HS-5 (cell line): Measurements from ENCODE around the gene TPSG1.
"Not testable (repeated sequence)": the region's sequence is repeated elsewhere in the genome, so short reads cannot be mapped to it uniquely, and the experiment has no call there.

Source experiments
- DNase-seq: peaks from one replicate; pipeline ENCODE4 v3.0.0-alpha.2; 2012; ENCODE audit warnings: low read depth

TPSG1 gene

GRCh38 chr16:1215574-1216295 is 9.3 kb downstream of the TPSG1 start:
- DNase-seq: no peak

DNA sequence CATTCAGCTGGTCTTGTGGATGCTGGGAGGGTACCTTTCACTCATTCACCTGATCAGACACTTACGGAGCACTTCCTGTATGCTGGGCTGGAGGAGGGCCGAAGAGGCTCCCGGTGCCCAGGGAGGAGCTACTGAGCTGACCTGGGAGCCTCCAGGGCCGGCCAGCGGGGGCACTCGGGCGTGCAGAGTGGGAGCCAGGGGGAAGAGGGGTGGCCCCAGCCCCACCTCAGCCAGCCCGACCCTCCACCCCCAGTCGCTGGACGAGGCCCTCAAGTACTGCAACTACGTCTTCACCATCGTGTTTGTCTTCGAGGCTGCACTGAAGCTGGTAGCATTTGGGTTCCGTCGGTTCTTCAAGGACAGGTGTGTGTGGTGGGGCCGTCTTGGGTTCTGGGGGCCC is 10.3 kb downstream of the TPSG1 start:
- no peak for DNase-seq

DNA sequence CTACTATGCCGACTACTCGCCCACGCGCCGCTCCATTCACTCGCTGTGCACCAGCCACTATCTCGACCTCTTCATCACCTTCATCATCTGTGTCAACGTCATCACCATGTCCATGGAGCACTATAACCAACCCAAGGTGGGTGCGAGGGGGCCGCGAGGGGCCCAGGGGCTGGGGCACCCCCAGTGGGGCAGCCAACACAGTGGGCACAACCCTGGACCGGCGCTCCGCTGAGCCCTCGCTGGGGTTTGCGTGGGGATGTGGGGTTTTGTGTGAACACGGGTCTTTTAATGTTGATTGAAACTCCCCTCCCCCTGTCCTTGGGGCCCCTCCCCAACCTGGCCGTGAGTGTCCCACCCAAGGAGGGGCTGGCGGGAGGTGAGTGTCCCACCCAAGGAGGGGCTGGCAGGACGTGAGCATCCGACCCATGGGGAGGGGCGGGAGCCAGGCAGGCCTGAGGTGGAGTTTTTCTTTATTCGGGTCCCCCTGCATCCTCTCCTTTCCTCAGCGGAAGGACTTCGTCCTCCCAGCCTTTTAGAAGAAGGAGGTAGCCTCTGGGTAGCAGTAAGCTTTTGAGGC is 11.2 kb downstream of the TPSG1 start:
- DNase-seq: no peak

DNA sequence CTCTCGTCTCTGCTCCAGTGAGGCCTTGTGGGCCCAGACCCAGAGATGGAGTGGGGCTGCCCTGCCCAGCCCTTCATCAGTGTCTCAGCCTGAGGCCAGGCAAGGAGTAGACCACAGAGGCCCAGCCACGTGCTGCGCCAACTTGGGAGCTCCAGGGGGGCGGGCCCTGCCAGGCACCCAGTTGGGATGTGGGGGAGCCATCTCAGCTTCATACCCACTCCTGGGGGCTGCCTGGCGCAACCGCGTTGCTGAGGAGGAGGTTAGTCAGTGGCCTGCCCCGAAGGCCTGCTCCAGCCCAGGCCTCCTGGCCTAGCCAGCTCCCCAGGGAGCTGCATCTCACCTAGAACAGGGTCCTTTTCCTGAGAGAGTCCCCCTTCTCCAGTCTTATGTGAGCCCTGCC is 11.8 kb downstream of the TPSG1 start:
- no peak for DNase-seq

GRCh38 chr16:1212616-1213194 is 12.4 kb downstream of the TPSG1 start:
- no peak for DNase-seq

DNA sequence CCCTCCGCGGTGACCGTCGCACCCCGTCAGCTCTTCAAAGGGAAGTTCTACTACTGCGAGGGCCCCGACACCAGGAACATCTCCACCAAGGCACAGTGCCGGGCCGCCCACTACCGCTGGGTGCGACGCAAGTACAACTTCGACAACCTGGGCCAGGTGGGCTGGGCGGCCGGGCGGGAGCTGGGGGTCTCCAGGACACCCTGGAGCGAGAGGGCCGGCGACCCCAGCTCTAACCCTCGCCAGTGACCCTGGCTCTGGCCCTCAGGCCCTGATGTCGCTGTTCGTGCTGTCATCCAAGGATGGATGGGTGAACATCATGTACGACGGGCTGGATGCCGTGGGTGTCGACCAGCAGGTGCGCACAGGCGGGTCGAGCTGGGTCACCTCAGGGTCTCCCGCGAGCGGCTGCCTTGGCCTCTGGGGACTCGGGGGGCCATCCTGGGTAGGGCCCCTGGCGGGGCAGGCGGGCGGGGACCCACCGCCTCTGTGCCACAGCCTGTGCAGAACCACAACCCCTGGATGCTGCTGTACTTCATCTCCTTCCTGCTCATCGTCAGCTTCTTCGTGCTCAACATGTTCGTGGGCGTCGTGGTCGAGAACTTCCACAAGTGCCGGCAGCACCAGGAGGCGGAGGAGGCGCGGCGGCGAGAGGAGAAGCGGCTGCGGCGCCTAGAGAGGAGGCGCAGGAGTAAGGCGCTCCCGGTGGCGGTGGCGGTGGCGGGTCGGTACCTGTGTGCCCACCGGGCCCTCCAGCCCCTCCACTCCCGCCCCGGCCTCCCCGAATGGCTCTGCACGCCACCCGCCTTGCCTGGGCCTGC is 13.4 kb downstream of the TPSG1 start:
- DNase-seq: no peak

- no peak for DNase-seq
Measured at GRCh38 chr16:1210461-1210860, 14.6 kb downstream of the TPSG1 start.

- DNase-seq: no peak
Measured at GRCh38 chr16:1209081-1209480, 16.0 kb downstream of the TPSG1 start.

- DNase-seq: no peak
Measured at GRCh38 chr16:1208239-1208830, 16.7 kb downstream of the TPSG1 start.

GRCh38 chr16:1206786-1207185 is 18.3 kb downstream of the TPSG1 start:
- no peak for DNase-seq

DNA sequence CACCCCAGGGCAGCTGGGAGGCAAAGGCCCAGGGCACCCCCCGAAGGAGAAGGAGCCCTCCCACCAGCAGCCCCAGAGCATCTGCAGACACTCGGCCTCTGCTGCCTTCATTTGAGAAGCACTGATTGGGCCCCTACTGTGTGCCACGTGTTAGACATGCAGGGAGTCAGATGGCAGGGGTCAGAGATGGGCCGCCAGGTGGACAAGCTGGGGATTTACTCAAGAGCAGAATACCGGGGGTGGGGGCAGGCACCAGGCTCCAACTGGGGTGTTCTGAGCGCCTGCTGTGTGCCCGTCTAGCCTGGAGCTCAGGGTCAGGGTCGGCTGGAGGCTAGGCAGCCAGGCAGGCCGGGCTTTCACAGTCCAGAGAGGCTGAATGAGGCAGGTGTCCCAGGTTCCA is 18.7 kb downstream of the TPSG1 start:
- no peak for DNase-seq

DNA sequence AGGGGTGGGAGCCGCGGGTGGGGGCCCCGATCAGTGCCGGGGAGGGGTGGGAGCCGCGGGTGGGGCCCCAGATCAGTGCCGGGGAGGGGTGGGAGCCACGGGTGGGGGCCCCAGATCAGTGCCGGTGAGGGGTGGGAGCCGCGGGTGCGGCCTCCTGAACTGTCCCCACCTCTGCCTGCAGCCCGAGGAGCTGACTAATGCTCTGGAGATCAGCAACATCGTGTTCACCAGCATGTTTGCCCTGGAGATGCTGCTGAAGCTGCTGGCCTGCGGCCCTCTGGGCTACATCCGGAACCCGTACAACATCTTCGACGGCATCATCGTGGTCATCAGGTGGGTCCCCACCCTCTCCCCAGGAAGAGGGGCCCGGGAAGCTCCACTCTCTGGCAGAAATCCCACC is 20.1 kb downstream of the TPSG1 start:
- no peak for DNase-seq

GRCh38 chr16:1202274-1202673 is 22.8 kb downstream of the TPSG1 start:
- no peak for DNase-seq

GRCh38 chr16:1201444-1201843 is 23.6 kb downstream of the TPSG1 start:
- no peak for DNase-seq

GRCh38 chr16:1200014-1200627 is 24.9 kb downstream of the TPSG1 start:
- no peak for DNase-seq

GRCh38 chr16:1199347-1200013 is 25.6 kb downstream of the TPSG1 start:
- no peak for DNase-seq

GRCh38 chr16:1198671-1199346 is 26.3 kb downstream of the TPSG1 start:
- DNase-seq: not testable (repeated sequence)

DNA sequence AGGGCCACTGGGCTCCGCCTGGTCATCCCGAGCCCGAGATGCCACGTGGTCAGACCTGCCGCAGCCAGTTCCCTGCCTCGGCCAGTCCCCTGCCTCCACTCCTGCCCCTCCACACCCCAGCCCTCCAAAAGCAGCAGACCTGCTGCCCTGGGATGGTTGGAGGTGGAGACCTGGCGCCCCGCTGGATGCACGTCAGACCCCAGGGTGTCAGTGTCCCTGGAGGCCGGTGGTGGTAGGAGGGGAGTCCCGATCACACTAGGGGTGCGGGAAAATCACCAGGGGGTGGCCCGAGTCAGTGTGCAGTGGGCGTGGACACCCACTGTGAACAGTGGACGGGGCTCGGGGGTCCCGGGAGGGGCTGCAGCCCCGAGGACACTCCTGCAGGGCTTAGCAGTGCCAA is 26.9 kb downstream of the TPSG1 start:
- DNase-seq: no peak

GRCh38 chr16:1197237-1197866 is 27.7 kb downstream of the TPSG1 start:
- no peak for DNase-seq

DNA sequence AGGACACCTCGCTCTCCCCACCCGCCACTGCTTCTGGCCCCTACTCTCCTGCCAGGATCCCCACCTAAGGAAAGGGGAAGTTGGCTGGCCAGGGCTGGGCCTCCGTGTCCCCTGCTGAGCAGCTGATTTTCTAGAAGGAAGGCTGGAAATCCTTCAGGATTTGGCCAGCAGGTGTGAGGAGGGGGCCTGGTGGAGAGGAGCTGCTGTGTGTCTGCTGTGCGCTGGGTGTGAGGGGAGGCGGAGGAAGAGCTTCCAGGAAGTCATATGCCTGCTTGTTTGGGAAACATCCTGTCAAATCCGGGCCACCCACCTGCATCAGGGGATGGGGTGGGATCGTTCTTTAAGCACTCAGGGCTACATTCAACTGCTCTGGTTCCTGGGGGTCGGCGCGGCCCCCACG is 28.6 kb downstream of the TPSG1 start:
- no peak for DNase-seq

- no peak for DNase-seq
Measured at GRCh38 chr16:1195393-1195666, 29.7 kb downstream of the TPSG1 start.
